Lower lobe of right lung (tissue), 2 donors: ENCODE measurements around the gene TSACC. TPM values are rescaled to one million over a fixed set of nuclear protein-coding genes. Genes with fewer than 3 reads are reported as not detected.
A peak's percentile ranks its signal among the peaks of the same experiment; 100 is the strongest.

Experiments
- ATAC-seq, 2 donors: fragments of 200-7000 bp; cut with Tn5 transposase; one replicate each; pipeline ENCODE4 v1.9.1; 2020 to 2022; ENCODE audit warnings: mild to moderate bottlenecking in 2 of 2, moderate library complexity in 2 of 2
- DNase-seq: peaks from one replicate; pipeline ENCODE4 v3.0.0-alpha.2; 2020
- H3K27ac ChIP-seq: fragments of 200-600 bp; one replicate; pipeline ENCODE4 v1.8.0; 2022
- H3K27me3 ChIP-seq: fragments of 200-600 bp; one replicate; pipeline ENCODE4 v1.8.0; 2022; ENCODE audit warnings: low read depth
- H3K36me3 ChIP-seq: fragments of 200-600 bp; one replicate; pipeline ENCODE4 v1.8.0; 2022; ENCODE audit warnings: mild to moderate bottlenecking
- H3K4me1 ChIP-seq: fragments of 200-600 bp; one replicate; pipeline ENCODE4 v1.8.0; 2022
- H3K4me3 ChIP-seq: fragments of 200-600 bp; one replicate; pipeline ENCODE4 v1.8.0; 2022; ENCODE audit warnings: mild to moderate bottlenecking
- H3K9me3 ChIP-seq: fragments of 200-600 bp; one replicate; pipeline ENCODE4 v1.8.0; 2022
- CTCF ChIP-seq: fragments of 200-600 bp; IDR thresholded peaks from one replicate; pipeline ENCODE4 v1.8.0; 2022; ENCODE audit warnings: antibody characterized with exemption, mild to moderate bottlenecking
- intact Hi-C: fragments of 100-400 bp; cut with DNase I; formaldehyde crosslinking; loops from one replicate; pipeline ENCODE4 v1.11.0; 2022
- total RNA-seq: library from RNA; stranded (reverse); fragmentation: NEBNext Ultra II Directional; extraction: Animal tissue kit (Norgen Biotek cat#: 25700); gene quantifications from one replicate; pipeline ENCODE4 v1.2.1, GENCODE V29; 2021
- donor health status: DM: no; HTN: yes; CAD: no; lungs with severe emphysema.

TSACC gene
- total RNA-seq, 1 donor from 2014 or later = not detected

- DNase-seq (no peak), ATAC-seq (no peak)
- Histone ChIP-seq H3K4me3 (no peak overlapping the region), H3K27ac (no peak overlapping the region), H3K9me3 (no peaks in the 10 kb centered on the region), H3K4me1 (no peaks in the 10 kb centered on the region), H3K27me3 (peaks cover 16% of the 10 kb centered on the region), H3K36me3 (no peaks in the 10 kb centered on the region)
- intact Hi-C loops = no loop called here
- TF ChIP-seq CTCF = no peak
Observed at GRCh38 chr1:156378557-156378956, 40.2 kb downstream of the TSACC start.

- no peak for TF ChIP-seq CTCF
- intact Hi-C loops = no loop called here
- ATAC-seq (no peak), DNase-seq (no peak)
- Histone ChIP-seq H3K27me3 (peaks cover 10% of the 10 kb centered on the region), H3K4me1 (no peaks in the 10 kb centered on the region), H3K36me3 (no peaks in the 10 kb centered on the region), H3K27ac (no peak overlapping the region), H3K9me3 (no peaks in the 10 kb centered on the region), H3K4me3 (no peak overlapping the region)
Observed at GRCh38 chr1:156379420-156380165, 41.3 kb downstream of the TSACC start.

GRCh38 chr1:156382561-156382960 lies 44.2 kb downstream of the TSACC start:
- Histone ChIP-seq H3K27me3 (peaks cover 17% of the 10 kb centered on the region), H3K9me3 (no peaks in the 10 kb centered on the region), H3K27ac (no peak overlapping the region), H3K4me3 (no peak overlapping the region), H3K4me1 (no peaks in the 10 kb centered on the region), H3K36me3 (no peaks in the 10 kb centered on the region)
- ATAC-seq (no peak), DNase-seq (no peak)
- intact Hi-C loops = no loop called here
- no peak for TF ChIP-seq CTCF

- H3K27me3 ChIP-seq = peaks cover 22% of the 10 kb centered on the region
- no peaks in the 10 kb centered on the region for H3K9me3 ChIP-seq
- DNase-seq = peak; percentile 57
- peak; percentile 72 for TF ChIP-seq CTCF
- peak; percentile 84 for ATAC-seq
- H3K36me3 ChIP-seq = no peaks in the 10 kb centered on the region
- intact Hi-C loops = no loop called here
- H3K4me1 ChIP-seq = no peaks in the 10 kb centered on the region
- no peak overlapping the region for H3K4me3 ChIP-seq
- no peak overlapping the region for H3K27ac ChIP-seq
Observed at GRCh38 chr1:156383023-156383422, 44.7 kb downstream of the TSACC start.

- no peaks in the 10 kb centered on the region for H3K9me3 ChIP-seq
- no peak overlapping the region for H3K27ac ChIP-seq
- no peak overlapping the region for H3K4me3 ChIP-seq
- no peaks in the 10 kb centered on the region for H3K4me1 ChIP-seq
- H3K36me3 ChIP-seq = no peaks in the 10 kb centered on the region
- peaks cover 32% of the 10 kb centered on the region for H3K27me3 ChIP-seq
- DNase-seq (no peak), ATAC-seq (no peak)
- no peak for TF ChIP-seq CTCF
- intact Hi-C loops = no loop called here
Observed at GRCh38 chr1:156384007-156384406, 45.7 kb downstream of the TSACC start.
